ENCODE data around the gene XXYLT1.

XXYLT1 gene

GRCh38 chr3:195226445-195226844 lies 44.5 kb downstream of the XXYLT1 start:
- TF ChIP-seq, protein P1, sequence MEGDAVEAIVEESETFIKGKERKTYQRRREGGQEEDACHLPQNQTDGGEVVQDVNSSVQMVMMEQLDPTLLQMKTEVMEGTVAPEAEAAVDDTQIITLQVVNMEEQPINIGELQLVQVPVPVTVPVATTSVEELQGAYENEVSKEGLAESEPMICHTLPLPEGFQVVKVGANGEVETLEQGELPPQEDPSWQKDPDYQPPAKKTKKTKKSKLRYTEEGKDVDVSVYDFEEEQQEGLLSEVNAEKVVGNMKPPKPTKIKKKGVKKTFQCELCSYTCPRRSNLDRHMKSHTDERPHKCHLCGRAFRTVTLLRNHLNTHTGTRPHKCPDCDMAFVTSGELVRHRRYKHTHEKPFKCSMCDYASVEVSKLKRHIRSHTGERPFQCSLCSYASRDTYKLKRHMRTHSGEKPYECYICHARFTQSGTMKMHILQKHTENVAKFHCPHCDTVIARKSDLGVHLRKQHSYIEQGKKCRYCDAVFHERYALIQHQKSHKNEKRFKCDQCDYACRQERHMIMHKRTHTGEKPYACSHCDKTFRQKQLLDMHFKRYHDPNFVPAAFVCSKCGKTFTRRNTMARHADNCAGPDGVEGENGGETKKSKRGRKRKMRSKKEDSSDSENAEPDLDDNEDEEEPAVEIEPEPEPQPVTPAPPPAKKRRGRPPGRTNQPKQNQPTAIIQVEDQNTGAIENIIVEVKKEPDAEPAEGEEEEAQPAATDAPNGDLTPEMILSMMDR (IDR thresholded peaks at IDR 0.05; ENCODE audit: low read depth, low read length, missing control alignments): no peak
- H3K4me3 ChIP-seq (ENCODE audit: low read depth, low read length): no peak overlapping the region
- no peak for DNase-seq (ENCODE audit: low read depth)

GRCh38 chr3:195224980-195225580 lies 45.9 kb downstream of the XXYLT1 start:
- TF ChIP-seq, protein P1 (IDR thresholded peaks at IDR 0.05; ENCODE audit: low read depth, low read length, missing control alignments): no peak
- DNase-seq (ENCODE audit: low read depth): no peak
- no peak overlapping the region for H3K4me3 ChIP-seq (ENCODE audit: low read depth, low read length)

DNA sequence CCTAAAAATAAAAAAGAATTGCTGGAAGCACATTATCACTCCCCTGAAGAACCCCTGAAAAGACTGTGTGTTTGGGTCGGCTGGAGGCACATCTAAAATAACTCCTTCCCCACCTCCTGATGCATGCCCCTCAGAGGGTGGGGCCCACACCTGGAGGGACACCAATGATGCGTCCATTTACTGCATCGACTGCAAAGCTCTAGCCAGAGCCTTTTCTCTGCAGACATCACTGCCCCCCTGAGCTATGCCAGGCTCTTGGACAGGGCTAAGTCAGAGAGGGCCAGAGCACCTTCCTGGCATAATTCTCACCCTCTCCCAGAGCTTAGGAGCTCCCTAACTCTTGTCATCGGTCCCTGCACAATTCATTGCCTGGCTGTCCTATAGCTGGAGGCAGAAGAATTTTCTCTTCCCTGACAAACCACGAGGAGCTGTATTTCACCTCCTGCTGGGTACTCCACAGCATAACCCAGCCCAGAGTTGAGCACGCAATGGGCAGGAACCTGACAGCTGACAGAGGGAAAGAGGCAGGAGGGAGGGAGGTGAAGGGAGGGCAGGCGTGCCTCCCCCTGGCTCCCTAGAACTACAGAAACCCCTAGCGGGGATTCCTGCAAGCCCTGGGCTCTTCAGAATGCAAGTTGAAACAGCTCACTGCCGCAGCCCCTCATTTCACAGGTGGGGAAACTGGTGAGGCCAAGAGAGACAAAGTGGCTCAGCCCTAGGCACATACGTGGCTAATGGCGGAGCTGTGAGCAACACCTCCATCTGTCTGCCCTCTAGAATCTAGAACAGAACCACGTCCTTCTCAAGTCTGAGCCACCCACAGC lies 46.6 kb downstream of the XXYLT1 start:
- no peak for DNase-seq (ENCODE audit: low read depth)
- TF ChIP-seq, protein P1 (IDR thresholded peaks at IDR 0.05; ENCODE audit: low read depth, low read length, missing control alignments): no peak

GRCh38 chr3:195221876-195222617 lies 48.9 kb downstream of the XXYLT1 start:
- no peak overlapping the region for H3K4me3 ChIP-seq (ENCODE audit: low read depth, low read length)
- TF ChIP-seq, protein P1 (IDR thresholded peaks at IDR 0.05; ENCODE audit: low read depth, low read length, missing control alignments): no peak
- no peak for DNase-seq (ENCODE audit: low read depth)

More for the DNA sequence above, 46.6 kb downstream of the XXYLT1 start:
- H3K4me3 ChIP-seq (ENCODE audit: low read depth, low read length): no peak overlapping the region

- TF ChIP-seq, protein P1 (IDR thresholded peaks at IDR 0.05; ENCODE audit: low read depth, low read length, missing control alignments): no peak
- no peak for DNase-seq (ENCODE audit: low read depth)
- H3K4me3 ChIP-seq (ENCODE audit: low read depth, low read length): no peak overlapping the region
These were observed 49.7 kb downstream of the XXYLT1 start for GRCh38 chr3:195221015-195221853.
